ENCODE results near the gene IFI27.
A peak's percentile ranks its signal among the peaks of the same experiment; 100 is the strongest.

Gene IFI27

GRCh38 chr14:94125659-94126418 lies 15.3 kb downstream of the IFI27 start:
- DNase-seq (ENCODE audit: low read depth in 3 of 3) = no peak

GRCh38 chr14:94126419-94126677 lies 15.8 kb downstream of the IFI27 start:
- no peak for DNase-seq (ENCODE audit: low read depth in 3 of 3)

GRCh38 chr14:94126800-94127199 lies 16.3 kb downstream of the IFI27 start:
- no peak for DNase-seq (ENCODE audit: low read depth in 3 of 3)

GRCh38 chr14:94127330-94127729 lies 16.8 kb downstream of the IFI27 start:
- DNase-seq (ENCODE audit: low read depth in 3 of 3) = no peak

GRCh38 chr14:94128216-94128839 lies 17.8 kb downstream of the IFI27 start:
- no peak for DNase-seq (ENCODE audit: low read depth in 3 of 3)

GRCh38 chr14:94129111-94129757 lies 18.7 kb downstream of the IFI27 start, which contains the start of gene IFI27L2:
IFI27L2 (minus strand) TSS chr14:94129604; CDS start chr14:94129564, 40 bp downstream.
- peak; percentile 29 to 74 (median 47) for DNase-seq (ENCODE audit: low read depth in 3 of 3)

GRCh38 chr14:94129758-94130414 lies 19.4 kb downstream of the IFI27 start:
- DNase-seq (ENCODE audit: low read depth in 3 of 3) = peak in 1 of 3 experiments; percentile 14

GRCh38 chr14:94132285-94132887 lies 21.9 kb downstream of the IFI27 start:
- peak; percentile 34 to 53 (median 40) for DNase-seq (ENCODE audit: low read depth in 3 of 3)

- no peak for DNase-seq (ENCODE audit: low read depth in 3 of 3)
Observed at GRCh38 chr14:94135476-94135875, 24.9 kb downstream of the IFI27 start.

GRCh38 chr14:94136575-94137331 lies 26.2 kb downstream of the IFI27 start:
- DNase-seq (ENCODE audit: low read depth in 3 of 3) = peak; percentile 71 to 86 (median 79)

GRCh38 chr14:94138251-94138650 lies 27.7 kb downstream of the IFI27 start:
- DNase-seq (ENCODE audit: low read depth in 3 of 3) = no peak

GRCh38 chr14:94139006-94139405 lies 28.5 kb downstream of the IFI27 start:
- DNase-seq (ENCODE audit: low read depth in 3 of 3) = no peak

GRCh38 chr14:94139421-94139820 lies 28.9 kb downstream of the IFI27 start:
- DNase-seq (ENCODE audit: low read depth in 3 of 3) = no peak

GRCh38 chr14:94142247-94142646 lies 31.7 kb downstream of the IFI27 start:
- no peak for DNase-seq (ENCODE audit: low read depth in 3 of 3)

GRCh38 chr14:94142836-94143235 lies 32.3 kb downstream of the IFI27 start:
- DNase-seq (ENCODE audit: low read depth in 3 of 3) = no peak

GRCh38 chr14:94143239-94143638 lies 32.7 kb downstream of the IFI27 start:
- no peak for DNase-seq (ENCODE audit: low read depth in 3 of 3)

GRCh38 chr14:94143711-94144110 lies 33.2 kb downstream of the IFI27 start:
- DNase-seq (ENCODE audit: low read depth in 3 of 3) = no peak

- DNase-seq (ENCODE audit: low read depth in 3 of 3) = no peak
Observed at GRCh38 chr14:94144765-94145164, 34.2 kb downstream of the IFI27 start.

GRCh38 chr14:94145902-94146527 lies 35.5 kb downstream of the IFI27 start:
- DNase-seq (ENCODE audit: low read depth in 3 of 3) = no peak

- DNase-seq (ENCODE audit: low read depth in 3 of 3) = no peak
Observed at GRCh38 chr14:94152676-94153075, 42.1 kb downstream of the IFI27 start.

Measured in stimulated activated CD4-positive, alpha-beta T cell treated with anti-CD3 and anti-CD28 coated beads, TNF-alpha, amount 100 ng/mL, for 24 hours (primary cell).